Neuronal stem cell (in vitro differentiated cells): Measurements from ENCODE around the gene RPN1.

Experiments
- DNase-seq: peaks from one replicate; pipeline ENCODE4 v3.0.0-alpha.2; 2013; ENCODE audit warnings: low spot score
- H2AFZ ChIP-seq: one replicate; pipeline ENCODE4 v1.6.1; 2013; ENCODE audit warnings: mild to moderate bottlenecking, low read length, inconsistent platforms
- H2AK5ac ChIP-seq: 2 replicates; pipeline ENCODE4 v1.6.1; 2013; ENCODE audit warnings: low read depth, mild to moderate bottlenecking, inconsistent platforms, low read length, moderate library complexity, mixed read lengths
- H2BK120ac ChIP-seq: 2 replicates; pipeline ENCODE4 v1.6.1; 2013; ENCODE audit warnings: low read depth, mild to moderate bottlenecking, inconsistent platforms, low read length, moderate library complexity, mixed read lengths
- H2BK12ac ChIP-seq: one replicate; pipeline ENCODE4 v1.6.1; 2013; ENCODE audit warnings: low read length, inconsistent platforms
- H2BK15ac ChIP-seq: 2 replicates; pipeline ENCODE4 v1.6.1; 2013; ENCODE audit warnings: mild to moderate bottlenecking, low read length, inconsistent platforms, mixed read lengths
- H2BK5ac ChIP-seq: one replicate; pipeline ENCODE4 v1.6.1; 2013; ENCODE audit warnings: inconsistent platforms, mild to moderate bottlenecking, low read length, moderate library complexity
- H3K14ac ChIP-seq: one replicate; pipeline ENCODE4 v1.6.1; 2013; ENCODE audit warnings: low read length, inconsistent platforms
- H3K18ac ChIP-seq: 2 replicates; pipeline ENCODE4 v1.6.1; 2013; ENCODE audit warnings: low read length, inconsistent platforms
- H3K23ac ChIP-seq: 2 replicates; pipeline ENCODE4 v1.6.1; 2013; ENCODE audit warnings: low read depth, mild to moderate bottlenecking, mixed read lengths, low read length, inconsistent platforms; ENCODE audit not compliant: poor library complexity
- H3K27ac ChIP-seq: replicated peaks from 3 replicates; pipeline ENCODE4 v1.5.1; 2013; ENCODE audit warnings: low read length, inconsistent platforms
- H3K27me3 ChIP-seq, 3 experiments: 2 replicates each; pipeline ENCODE4 v1.6.1; 2013; ENCODE audit warnings: low read length in 3 of 3, mild to moderate bottlenecking in 2 of 3, inconsistent platforms in 1 of 3, low read depth in 1 of 3, mixed read lengths in 1 of 3, moderate library complexity in 1 of 3; ENCODE audit not compliant: control insufficient read depth in 3 of 3, insufficient read depth in 3 of 3
- H3K36me3 ChIP-seq, 2 donors: replicated peaks in 1 of 2; 2 replicates each; pipeline ENCODE4 v1.6.1; 2013; ENCODE audit warnings: low read length in 2 of 2; ENCODE audit not compliant: control insufficient read depth in 2 of 2, insufficient read depth in 2 of 2
- H3K4ac ChIP-seq: 2 replicates; pipeline ENCODE4 v1.6.1; 2013; ENCODE audit warnings: inconsistent platforms, mild to moderate bottlenecking, low read length, moderate library complexity
- H3K4me1 ChIP-seq, 2 donors: 1 replicate in 1 of 2; 2 replicates in 1 of 2; pipeline ENCODE4 v1.6.1; 2013; ENCODE audit warnings: low read length in 2 of 2, low read depth in 1 of 2; ENCODE audit not compliant: control insufficient read depth in 2 of 2, insufficient read depth in 1 of 2
- H3K4me2 ChIP-seq: one replicate; pipeline ENCODE4 v1.6.1; 2013; ENCODE audit warnings: mild to moderate bottlenecking, low read length, inconsistent platforms; ENCODE audit not compliant: insufficient read depth, poor library complexity, severe bottlenecking
- H3K4me3 ChIP-seq, 2 donors: 2 replicates each; pipeline ENCODE4 v1.5.1; 2013; ENCODE audit warnings: low read length in 2 of 2, mild to moderate bottlenecking in 2 of 2, inconsistent platforms in 1 of 2, moderate library complexity in 1 of 2
- H3K79me1 ChIP-seq: one replicate; pipeline ENCODE4 v1.6.1; 2013; ENCODE audit warnings: low read depth, mild to moderate bottlenecking, inconsistent platforms, low read length, moderate library complexity
- H3K9ac ChIP-seq: one replicate; pipeline ENCODE4 v1.6.1; 2013; ENCODE audit warnings: mild to moderate bottlenecking, low read depth, low read length, inconsistent platforms; ENCODE audit not compliant: poor library complexity
- H3K9me3 ChIP-seq, 2 donors: replicated peaks in 1 of 2; 2 replicates each; pipeline versions ENCODE3 to v1.6.1; 2013; ENCODE audit warnings: low read length in 2 of 2, mild to moderate bottlenecking in 2 of 2, inconsistent platforms in 1 of 2, low read depth in 1 of 2, mixed read lengths in 1 of 2, moderate library complexity in 1 of 2; ENCODE audit not compliant: control insufficient read depth in 2 of 2, insufficient read depth in 1 of 2
- H4K8ac ChIP-seq: one replicate; pipeline ENCODE4 v1.6.1; 2013; ENCODE audit warnings: low read depth, mild to moderate bottlenecking, inconsistent platforms, low read length, moderate library complexity
- H4K91ac ChIP-seq: one replicate; pipeline ENCODE4 v1.6.1; 2013; ENCODE audit warnings: low read length, low read depth, mild to moderate bottlenecking, inconsistent platforms; ENCODE audit not compliant: poor library complexity
- WGBS, 2 donors: extraction: QIAGEN DNeasy Blood & Tissue Kit; methylation state at CpG; one replicate each; pipeline ENCODE4 v1.1.7; 2013; ENCODE audit warnings: missing lambda C conversion rate in 2 of 2, mixed read lengths in 1 of 2; ENCODE audit not compliant: insufficient read length in 2 of 2, insufficient replicate concordance in 1 of 2; ENCODE audit errors: extremely low coverage in 2 of 2; 5-methylcytosine and 5-hydroxymethylcytosine counted together

The RPN1 gene

GRCh38 chr3:128610451-128611070 is 40.1 kb downstream of the RPN1 start:
- no peak overlapping the region for H3K4me2 ChIP-seq
- H3K4me3 ChIP-seq = no peak overlapping the region
- no peak overlapping the region for H2AFZ ChIP-seq
- no peak overlapping the region for H3K18ac ChIP-seq
- no peak overlapping the region for H2BK12ac ChIP-seq
- no CpG with 5 or more reads among the region's 15 CpGs for WGBS, 2 donors
- no peak overlapping the region for H2BK120ac ChIP-seq
- no peak overlapping the region for H3K9ac ChIP-seq
- H4K91ac ChIP-seq = no peak overlapping the region
- H3K4ac ChIP-seq = no peak overlapping the region
- no peak overlapping the region for H2BK5ac ChIP-seq
- H3K79me1 ChIP-seq = no peaks in the 10 kb centered on the region
- no peak for DNase-seq
- no peak overlapping the region for H3K23ac ChIP-seq
- H3K14ac ChIP-seq = no peak overlapping the region
- no peak overlapping the region for H2BK15ac ChIP-seq
- no peak overlapping the region for H4K8ac ChIP-seq
- H3K36me3 ChIP-seq = peaks cover 7 to 10% of the 10 kb centered on the region in 2 donors
- H2AK5ac ChIP-seq = no peak overlapping the region
- no peak overlapping the region for H3K27ac ChIP-seq
- H3K4me1 ChIP-seq = peaks cover 0 to 3% of the 10 kb centered on the region in 2 donors
- H3K9me3 ChIP-seq = peaks cover 0 to 2% of the 10 kb centered on the region in 2 donors
- H3K27me3 ChIP-seq = peaks cover 0 to 8% (median 0%) of the 10 kb centered on the region in 3 experiments

- H4K8ac ChIP-seq = no peak overlapping the region
- no peaks in the 10 kb centered on the region for H3K79me1 ChIP-seq
- H3K18ac ChIP-seq = no peak overlapping the region
- H2BK5ac ChIP-seq = no peak overlapping the region
- no peak overlapping the region for H2AK5ac ChIP-seq
- no peak overlapping the region for H3K14ac ChIP-seq
- no peak overlapping the region for H2AFZ ChIP-seq
- H2BK15ac ChIP-seq = no peak overlapping the region
- no peak overlapping the region for H3K27ac ChIP-seq
- peaks cover 0 to 2% of the 10 kb centered on the region in 2 donors for H3K9me3 ChIP-seq
- peaks cover 0 to 3% of the 10 kb centered on the region in 2 donors for H3K4me1 ChIP-seq
- no peak overlapping the region for H2BK12ac ChIP-seq
- H4K91ac ChIP-seq = no peak overlapping the region
- H3K4ac ChIP-seq = no peak overlapping the region
- H3K27me3 ChIP-seq = peaks cover 0 to 8% (median 0%) of the 10 kb centered on the region in 3 experiments
- H3K4me3 ChIP-seq = peak overlapping the region in 1 of 2 donors; percentile 16
- WGBS, 2 donors = no CpG with 5 or more reads among the region's 11 CpGs
- no peak overlapping the region for H3K23ac ChIP-seq
- H3K9ac ChIP-seq = no peak overlapping the region
- H3K4me2 ChIP-seq = no peak overlapping the region
- H3K36me3 ChIP-seq = peaks cover 5 to 10% of the 10 kb centered on the region in 2 donors
- no peak for DNase-seq
- no peak overlapping the region for H2BK120ac ChIP-seq
Measured at GRCh38 chr3:128609294-128609693, 41.3 kb downstream of the RPN1 start.

- Histone ChIP-seq H2BK5ac (peak overlapping the region; percentile 44), H3K4me1 (peaks cover 0 to 3% of the 10 kb centered on the region in 2 donors), H3K4me2 (peak overlapping the region; percentile 61), H2BK15ac (peak overlapping the region; percentile 67), H3K27ac (no peak overlapping the region), H2AFZ (no peak overlapping the region), H4K91ac (no peak overlapping the region), H2BK12ac (peak overlapping the region; percentile 32), H2AK5ac (peak overlapping the region; percentile 73), H3K36me3 (peaks cover 2 to 5% of the 10 kb centered on the region in 2 donors), H3K14ac (peak overlapping the region; percentile 78), H3K4me3 (peak overlapping the region in 1 of 2 donors; percentile 79), H2BK120ac (no peak overlapping the region), H3K18ac (peak overlapping the region; percentile 95), H4K8ac (no peak overlapping the region), H3K9ac (peak overlapping the region; percentile 98), H3K4ac (peak overlapping the region; percentile 25), H3K79me1 (peaks cover 3% of the 10 kb centered on the region), H3K9me3 (no peaks in the 10 kb centered on the region), H3K23ac (no peak overlapping the region), H3K27me3 (peaks cover 0 to 8% (median 0%) of the 10 kb centered on the region in 3 experiments)
- DNase-seq = no peak
- no CpG with 5 or more reads among the region's 12 CpGs for WGBS, 2 donors
Measured at GRCh38 chr3:128607710-128608048, 42.9 kb downstream of the RPN1 start.

GRCh38 chr3:128606094-128606493 is 44.5 kb downstream of the RPN1 start:
- no peak overlapping the region for H2BK5ac ChIP-seq
- H2BK15ac ChIP-seq = no peak overlapping the region
- H3K23ac ChIP-seq = no peak overlapping the region
- H2AFZ ChIP-seq = no peak overlapping the region
- H3K27me3 ChIP-seq = peaks cover 0 to 8% (median 0%) of the 10 kb centered on the region in 3 experiments
- no peaks in the 10 kb centered on the region for H3K9me3 ChIP-seq
- no peak overlapping the region for H3K18ac ChIP-seq
- H2BK12ac ChIP-seq = no peak overlapping the region
- no peak overlapping the region for H3K27ac ChIP-seq
- peaks cover 2 to 4% of the 10 kb centered on the region in 2 donors for H3K36me3 ChIP-seq
- no peak overlapping the region for H4K91ac ChIP-seq
- no peak overlapping the region for H3K4me2 ChIP-seq
- no peak for DNase-seq
- no peak overlapping the region for H4K8ac ChIP-seq
- H2AK5ac ChIP-seq = no peak overlapping the region
- H3K14ac ChIP-seq = no peak overlapping the region
- peaks cover 3% of the 10 kb centered on the region for H3K79me1 ChIP-seq
- peaks cover 0 to 3% of the 10 kb centered on the region in 2 donors for H3K4me1 ChIP-seq
- no CpG with 5 or more reads among the region's 7 CpGs for WGBS, 2 donors
- H3K4ac ChIP-seq = no peak overlapping the region
- no peak overlapping the region for H2BK120ac ChIP-seq
- H3K9ac ChIP-seq = no peak overlapping the region
- H3K4me3 ChIP-seq = no peak overlapping the region
